ENCODE measurements around the gene MALAT1. TPM values are rescaled to one million over a fixed set of nuclear protein-coding genes. Genes with fewer than 3 reads are reported as not detected.
"Not testable (repeated sequence)": the region's sequence is repeated elsewhere in the genome, so short reads cannot be mapped to it uniquely, and the experiment has no call there.

MALAT1 gene
- polyA plus RNA-seq, 5 donors: 547 to 979 (median 604) TPM

DNA sequence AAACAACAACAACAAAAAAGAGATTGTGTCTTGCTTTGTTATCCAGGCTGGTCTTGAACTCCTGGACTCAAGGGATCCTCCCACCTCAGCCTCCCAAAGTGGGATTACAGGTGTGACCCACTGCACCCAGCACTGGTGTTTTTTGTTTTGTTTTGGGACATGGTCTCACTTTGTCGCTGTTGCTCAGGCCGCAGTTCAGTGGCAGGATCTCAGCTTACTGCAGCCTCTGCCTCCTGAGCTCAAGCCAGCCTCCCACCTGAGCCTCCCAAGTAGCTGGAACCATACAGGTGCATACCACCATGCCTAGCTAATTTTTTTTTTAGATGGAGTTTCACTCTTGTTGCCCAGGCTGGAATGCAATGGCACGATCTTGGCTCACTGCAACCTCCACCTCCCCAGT, 13.5 kb downstream of the MALAT1 start:
- DNase-seq: not testable (repeated sequence)

DNA sequence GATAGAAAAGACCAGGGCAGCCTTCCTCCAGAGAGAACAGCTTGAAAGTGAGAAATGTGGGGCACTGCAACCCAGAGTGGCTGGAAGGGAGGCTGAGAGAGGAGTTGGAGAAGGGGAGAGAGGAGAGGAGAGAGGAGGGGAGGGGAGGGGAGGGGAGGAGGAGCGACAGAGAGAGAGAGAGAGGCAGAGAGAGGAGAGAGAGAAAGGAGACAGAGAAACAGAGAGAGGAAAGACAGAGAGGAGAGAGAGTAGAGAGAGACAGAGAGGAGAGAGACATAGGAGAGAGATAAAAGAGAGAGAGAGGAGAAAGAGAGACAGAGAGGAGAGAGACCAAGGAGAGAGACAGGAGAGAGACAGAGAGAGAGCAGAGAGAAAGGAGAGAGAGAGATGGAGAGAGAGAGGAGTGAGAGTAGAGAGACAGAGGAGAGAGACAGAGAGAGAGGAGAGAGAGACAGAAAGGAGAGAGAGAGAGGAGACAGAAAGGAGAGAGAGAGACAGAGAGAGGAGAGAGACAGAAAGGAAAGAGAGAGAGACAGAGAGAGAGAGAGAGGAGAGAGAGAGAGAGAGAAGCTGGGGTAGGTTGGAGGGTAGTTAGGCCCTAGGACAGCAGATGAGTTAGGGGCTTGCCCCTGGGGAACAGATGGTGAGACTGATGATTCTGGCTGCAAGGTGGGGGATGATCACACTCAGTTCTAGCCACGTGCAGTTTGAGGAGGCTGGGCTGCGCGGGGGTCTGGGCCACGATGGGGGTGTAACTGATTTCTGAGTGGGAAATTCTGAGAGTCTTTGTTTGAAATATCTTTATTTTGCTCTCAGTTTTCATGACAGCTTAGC, 17.5 kb downstream of the MALAT1 start:
- DNase-seq: no peak

DNA sequence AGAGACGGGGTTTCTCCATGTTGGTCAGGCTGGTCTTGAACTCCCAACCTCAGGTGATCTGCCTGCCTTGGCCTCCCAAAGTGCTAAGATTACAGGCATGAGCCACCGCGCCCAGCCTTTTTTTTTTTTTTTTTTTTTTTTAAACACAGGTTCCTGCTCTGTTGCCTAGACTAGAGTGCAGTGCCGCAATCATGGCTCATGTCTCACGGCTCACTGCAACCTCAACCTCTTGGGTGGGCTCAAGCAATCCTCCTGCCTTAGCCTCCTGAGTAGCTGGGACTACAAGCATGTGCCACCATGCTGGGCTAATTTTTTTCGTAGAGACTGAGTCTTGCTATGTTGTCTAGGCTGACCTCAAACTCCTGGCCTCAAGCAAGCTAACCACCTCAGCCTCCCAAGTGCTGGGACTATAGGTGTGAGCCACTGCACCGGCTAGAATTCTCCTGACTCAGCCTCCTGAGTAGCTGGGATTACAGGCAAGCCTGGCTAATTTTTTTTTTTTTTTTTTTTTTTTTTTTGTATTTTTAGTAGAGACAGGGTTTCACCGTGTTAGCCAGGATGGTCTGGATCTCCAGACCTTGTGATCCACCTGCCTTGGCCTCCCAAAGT, 20.2 kb downstream of the MALAT1 start:
- DNase-seq: not testable (repeated sequence)

DNA sequence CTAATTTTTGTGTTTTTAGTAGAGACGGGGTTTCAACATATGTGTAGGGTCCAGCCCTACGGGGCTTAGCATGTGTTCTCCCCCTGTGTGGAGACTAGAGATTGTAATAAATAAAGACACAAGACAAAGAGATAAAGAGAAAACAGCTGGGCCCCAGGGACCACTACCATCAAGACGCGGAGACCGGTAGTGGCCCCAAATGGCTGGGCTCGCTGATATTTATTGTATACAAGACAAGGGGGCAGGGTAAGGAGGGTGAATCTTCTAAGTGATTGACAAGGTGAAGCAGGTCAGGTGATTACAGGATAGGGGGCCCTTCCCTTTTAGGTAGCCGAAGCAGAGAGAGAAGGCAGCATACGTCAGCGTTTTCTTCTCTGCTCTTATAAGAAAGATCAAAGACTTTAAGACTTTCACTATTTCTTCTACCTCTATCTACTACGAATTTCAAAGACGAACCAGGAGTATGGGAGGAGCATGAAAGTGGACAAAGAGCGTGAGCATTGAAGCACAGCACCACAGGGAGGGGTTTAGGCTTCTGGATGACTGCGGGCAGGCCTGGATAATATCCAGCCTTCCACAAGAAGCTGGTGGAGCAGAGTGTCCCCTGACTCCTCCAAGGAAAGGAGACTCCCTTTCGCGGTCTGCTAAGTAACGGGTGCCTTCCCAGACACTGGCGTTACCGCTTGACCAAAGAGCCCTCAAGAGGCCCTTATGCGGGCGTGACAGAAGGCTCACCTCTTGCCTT, 23.1 kb downstream of the MALAT1 start:
- not testable (repeated sequence) for DNase-seq

DNA sequence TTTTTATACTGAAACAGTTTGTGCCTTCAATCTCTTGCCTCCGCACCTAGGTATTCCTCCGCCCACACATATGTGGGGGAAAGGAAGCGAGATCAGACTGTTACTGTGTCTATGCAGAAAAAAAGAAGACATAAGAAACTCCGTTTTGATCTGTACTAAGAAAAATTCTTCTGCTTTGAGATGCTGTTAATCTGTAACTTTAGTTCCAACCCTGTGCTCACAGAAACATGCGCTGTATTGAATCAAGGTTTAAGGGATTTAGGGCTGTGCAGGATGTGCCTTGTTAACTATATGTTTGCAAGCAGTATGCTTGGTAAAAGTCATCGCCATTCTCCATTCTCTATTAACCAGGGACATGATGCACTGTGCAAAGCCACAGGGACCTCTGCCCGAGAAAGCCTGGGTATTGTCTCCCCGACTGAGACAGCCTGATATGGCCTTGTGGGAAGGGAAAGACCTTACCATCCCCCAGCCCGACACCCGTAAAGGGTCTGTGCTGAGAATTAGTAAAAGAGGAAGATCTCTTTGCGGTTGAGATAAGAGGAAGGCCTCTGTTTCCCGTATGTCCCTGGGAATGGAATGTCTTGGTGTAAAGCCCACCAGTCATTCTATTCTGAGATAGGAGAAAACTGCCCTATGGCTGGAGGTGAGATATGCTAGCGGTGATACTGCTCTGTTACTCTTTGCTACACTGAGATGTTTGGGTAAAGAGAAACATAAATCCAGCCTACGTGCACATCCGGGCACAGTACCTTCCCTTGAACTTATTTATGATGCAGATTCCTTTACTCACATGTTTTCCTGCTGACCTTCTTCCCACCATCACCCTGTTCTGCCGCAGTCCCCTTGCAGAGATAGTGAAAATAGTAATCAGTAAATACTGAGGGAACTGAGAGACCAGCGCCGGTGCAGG, 24.1 kb downstream of the MALAT1 start:
- DNase-seq: not testable (repeated sequence)

DNA sequence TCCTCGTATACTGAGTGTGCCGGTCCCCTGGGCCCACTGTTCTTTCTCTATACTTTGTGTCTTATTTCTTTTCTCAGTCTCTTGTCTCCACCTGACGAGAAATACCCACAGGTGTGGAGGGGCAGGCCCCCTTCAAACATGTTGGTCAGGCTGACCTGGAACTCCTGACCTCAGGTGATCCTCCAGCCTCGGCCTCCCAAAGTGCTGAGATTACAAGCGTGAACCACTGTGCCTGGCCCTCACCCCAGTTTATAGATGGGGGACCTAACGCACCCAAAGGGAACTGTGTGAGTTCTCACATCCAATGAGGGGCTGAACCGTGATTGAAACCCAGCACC, 24.8 kb downstream of the MALAT1 start:
- DNase-seq: not testable (repeated sequence)

DNA sequence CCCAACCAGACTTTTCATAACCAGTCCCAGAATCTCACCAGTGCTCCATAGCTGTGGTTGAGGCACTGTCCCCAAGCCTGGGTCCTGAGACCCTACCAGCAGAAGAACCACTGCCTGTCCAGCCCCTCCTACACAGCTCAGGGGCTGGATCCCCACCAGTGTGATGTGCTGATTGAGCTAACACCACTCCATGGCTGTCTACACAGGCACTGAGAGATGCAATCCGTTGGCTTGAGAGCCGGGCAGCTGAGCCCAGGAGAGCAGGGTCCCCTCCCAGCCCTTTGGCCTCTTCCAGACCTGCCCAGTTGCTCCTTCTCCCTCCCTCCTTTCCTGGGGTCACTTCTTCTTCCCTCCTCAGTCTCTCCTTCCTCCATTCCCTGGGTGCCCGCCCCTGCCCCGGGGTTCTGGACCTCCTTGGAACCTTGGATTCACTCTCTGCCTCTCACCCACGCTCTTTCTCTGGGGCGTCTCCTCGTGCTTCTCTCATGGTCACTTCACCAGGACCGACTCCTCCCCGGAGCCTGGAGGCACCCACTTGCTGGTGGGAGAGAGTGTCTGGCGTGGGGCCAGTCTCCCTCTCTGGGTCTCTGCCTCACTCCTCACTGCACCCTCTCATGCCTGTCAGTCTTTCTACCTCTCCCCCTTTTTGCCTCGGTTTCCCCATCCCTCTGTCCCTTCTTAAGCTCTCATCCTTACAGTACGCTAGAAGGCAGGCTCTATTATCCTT, 25.3 kb downstream of the MALAT1 start:
- DNase-seq: no peak

DNA sequence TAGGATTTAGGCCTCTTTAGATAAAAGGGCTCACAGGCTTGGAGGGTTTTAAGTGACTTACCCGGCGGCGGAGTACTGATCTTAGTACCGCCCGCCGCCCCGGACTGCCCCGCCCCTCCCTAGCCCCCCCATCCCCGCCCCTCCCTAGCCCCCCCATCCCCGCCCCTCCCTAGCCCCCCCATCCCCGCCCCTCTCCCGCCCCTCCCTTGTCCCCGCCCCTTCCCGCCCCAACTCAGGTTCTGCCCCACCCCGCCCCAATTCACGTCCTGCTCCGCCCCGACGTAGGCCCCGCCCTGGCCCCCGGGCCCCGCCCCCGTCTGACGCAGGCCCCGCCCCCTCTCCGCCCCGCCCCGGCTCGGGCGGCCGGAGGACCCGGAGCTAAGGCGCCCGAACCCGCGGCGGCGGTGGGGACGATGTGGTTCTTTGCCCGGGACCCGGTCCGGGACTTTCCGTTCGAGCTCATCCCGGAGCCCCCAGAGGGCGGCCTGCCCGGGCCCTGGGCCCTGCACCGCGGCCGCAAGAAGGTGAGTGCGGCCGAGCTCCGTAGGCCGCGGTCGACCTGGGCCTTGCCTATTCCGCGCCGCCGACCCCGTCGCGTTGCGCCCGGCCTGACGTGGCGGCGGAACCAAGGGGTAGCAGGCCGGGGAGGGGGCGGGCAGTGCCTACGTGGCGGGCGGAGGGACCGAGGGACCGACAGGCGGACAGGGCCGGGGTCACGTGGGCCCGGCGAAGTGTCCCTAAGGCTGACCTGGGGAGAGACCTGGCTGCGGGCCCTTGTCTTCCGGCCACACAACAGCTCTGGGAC, 26.1 kb downstream of the MALAT1 start, which contains the start of gene SCYL1:
Gene SCYL1, plus strand, starts transcription at position 343 of the 805 bp plus-strand sequence. Its CDS starts 71 bp downstream, at position 414.
- peak; percentile 72 to 81 for DNase-seq

DNA sequence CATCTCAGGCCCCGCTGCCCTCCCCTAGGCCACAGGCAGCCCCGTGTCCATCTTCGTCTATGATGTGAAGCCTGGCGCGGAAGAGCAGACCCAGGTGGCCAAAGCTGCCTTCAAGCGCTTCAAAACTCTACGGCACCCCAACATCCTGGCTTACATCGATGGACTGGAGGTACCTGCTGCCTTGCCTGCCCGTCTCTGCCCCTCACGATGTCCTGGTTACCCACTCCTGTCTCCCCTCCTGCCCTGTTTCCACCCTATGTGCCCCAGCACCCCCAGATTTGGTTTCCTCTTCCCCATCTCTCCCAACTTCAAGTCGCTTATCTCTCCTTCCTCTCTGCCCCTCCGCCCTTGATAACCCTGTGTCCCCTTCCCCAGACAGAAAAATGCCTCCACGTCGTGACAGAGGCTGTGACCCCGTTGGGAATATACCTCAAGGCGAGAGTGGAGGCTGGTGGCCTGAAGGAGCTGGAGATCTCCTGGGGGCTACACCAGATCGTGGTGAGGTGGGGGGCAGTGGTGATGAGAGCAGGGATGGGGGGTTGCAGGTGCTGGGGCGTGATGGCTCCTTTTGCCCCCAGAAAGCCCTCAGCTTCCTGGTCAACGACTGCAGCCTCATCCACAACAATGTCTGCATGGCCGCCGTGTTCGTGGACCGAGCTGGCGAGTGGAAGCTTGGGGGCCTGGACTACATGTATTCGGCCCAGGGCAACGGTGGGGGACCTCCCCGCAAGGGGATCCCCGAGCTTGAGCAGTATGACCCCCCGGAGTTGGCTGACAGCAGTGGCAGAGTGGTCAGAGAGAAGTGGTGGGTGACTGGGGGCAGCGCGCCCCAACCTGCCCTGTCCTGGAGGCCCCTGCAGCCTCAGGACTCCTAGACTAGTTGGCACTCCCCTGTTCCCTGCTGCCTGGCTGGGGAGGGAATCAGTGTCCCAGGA, 27.0 kb downstream of the MALAT1 start:
- no peak for DNase-seq

DNA sequence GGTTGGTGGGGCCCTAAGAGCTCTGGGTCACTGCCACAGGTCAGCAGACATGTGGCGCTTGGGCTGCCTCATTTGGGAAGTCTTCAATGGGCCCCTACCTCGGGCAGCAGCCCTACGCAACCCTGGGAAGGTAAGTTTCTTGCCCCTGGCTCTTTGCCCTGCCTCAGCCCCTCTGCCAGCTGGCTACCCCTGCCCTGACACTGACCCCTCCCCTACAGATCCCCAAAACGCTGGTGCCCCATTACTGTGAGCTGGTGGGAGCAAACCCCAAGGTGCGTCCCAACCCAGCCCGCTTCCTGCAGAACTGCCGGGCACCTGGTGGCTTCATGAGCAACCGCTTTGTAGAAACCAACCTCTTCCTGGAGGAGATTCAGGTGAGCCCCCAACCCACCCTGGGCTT, 27.9 kb downstream of the MALAT1 start:
- no peak for DNase-seq

DNA sequence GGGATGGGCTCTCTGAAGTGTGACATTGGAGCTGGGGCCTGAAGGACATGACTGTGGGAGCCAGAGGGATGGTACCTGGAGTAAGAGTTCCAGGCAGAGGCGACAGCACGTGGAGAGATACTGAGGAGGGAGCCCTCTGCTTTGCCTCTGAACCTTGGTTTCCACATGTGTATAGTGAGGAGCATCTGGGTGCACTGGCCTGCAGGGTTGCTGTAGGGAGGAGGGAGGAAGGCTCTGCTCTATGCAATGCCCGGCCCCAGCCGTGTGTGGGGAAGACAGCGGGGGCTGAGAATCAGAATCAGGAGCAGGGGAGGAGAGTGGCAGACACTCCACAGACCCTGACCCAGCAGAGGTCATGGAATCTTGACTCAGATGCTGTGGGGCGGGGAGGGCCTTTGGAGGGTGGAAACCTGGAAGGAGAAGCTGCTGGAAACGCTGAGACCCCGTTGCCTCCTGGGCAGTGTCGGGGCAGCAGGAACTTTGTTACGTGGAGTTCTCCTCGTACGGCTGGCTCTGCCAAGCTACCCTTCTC, 30.0 kb downstream of the MALAT1 start:
- DNase-seq: no peak

DNA sequence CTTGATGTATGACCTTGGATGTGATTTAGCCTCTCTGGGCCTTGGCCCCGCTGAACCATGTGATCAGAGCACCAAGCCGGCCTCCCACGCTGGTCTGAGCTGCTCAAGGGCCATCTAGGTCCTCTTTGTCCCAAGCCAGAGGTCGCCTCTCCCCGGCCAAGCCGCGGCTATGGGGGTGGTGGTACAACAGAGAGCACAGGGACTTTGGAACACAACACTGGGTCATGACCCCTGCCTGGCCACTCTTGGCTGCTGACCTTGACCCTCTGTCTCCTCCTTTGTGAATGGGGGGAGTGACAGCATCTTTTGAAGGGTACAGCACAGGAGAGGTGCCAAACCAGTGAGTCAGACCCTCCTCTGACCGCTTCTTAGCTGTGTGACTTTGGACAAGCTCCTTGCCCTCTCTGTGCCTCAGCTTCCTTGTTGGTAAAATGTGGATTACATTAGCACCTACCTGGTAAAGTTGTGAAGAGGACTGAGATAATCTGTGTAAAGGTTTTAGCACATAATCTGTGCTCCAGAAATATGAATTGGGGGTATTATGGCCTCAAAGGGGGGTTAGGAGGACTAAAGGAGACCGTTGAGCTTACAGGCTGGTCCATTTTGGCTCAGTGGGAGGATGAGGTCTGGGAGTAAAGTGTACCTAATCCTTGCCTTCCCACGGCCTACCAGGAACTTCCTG, 30.8 kb downstream of the MALAT1 start:
- DNase-seq: no peak

DNA sequence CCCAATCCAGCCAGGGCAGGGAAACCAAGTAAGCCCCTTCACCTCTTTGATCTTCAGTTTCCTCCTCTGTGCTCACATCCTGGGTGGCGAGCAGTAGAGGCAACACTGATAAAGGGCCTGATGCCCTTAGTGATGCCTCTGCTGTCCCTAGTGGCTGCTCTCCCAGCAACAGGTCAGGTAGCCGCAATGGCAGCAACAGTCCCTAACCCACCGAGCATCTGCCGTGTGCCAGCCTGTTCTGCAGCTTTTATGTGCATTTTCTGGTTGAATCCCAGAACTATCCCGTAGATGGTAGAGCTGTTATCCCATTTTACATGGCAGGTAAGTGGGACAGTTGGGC, 31.3 kb downstream of the MALAT1 start:
- no peak for DNase-seq

DNA sequence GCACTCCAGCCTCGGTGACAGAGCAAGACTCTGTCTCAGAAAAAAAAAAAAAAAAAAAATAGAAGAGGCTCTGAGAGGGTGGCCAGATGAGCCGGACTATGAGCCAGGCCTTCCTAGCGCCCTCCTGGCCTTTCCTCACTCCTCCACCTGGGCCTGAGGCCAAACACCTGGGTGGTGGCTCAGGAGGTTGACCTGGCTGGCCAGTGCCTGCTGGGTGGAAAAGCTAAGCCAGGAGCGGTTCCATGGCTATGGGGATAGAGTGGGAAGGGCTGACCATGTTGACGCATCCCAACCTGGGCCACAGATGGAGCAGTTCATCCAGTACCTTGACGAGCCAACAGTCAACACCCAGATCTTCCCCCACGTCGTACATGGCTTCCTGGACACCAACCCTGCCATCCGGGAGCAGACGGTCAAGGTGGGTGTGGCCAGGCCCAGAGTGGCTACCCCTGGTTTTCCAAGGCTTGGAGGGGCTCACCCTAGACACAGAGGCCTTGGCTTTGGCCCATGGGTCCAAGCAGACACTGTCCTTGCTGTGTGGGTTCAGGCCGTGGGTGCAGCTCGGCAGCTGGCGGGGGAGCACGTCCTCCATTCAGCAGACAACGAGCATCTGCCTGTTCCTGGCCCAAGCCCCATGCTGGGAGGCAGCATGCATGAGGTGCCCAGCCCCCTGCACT, 33.7 kb downstream of the MALAT1 start:
- DNase-seq: no peak

DNA sequence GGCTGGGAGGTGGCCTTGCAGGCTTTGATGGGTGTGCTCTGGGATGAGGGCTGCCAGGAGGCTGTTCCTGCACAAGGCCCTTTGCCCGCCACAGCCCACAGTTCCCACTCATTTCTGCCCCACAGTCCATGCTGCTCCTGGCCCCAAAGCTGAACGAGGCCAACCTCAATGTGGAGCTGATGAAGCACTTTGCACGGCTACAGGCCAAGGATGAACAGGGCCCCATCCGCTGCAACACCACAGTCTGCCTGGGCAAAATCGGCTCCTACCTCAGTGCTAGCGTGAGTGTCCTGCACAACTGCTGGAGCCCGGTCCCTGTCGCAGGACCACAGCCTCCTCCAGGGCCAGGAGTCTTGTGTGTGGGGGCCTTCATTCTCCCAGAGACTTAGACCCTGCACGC, 36.3 kb downstream of the MALAT1 start:
- no peak for DNase-seq

DNA sequence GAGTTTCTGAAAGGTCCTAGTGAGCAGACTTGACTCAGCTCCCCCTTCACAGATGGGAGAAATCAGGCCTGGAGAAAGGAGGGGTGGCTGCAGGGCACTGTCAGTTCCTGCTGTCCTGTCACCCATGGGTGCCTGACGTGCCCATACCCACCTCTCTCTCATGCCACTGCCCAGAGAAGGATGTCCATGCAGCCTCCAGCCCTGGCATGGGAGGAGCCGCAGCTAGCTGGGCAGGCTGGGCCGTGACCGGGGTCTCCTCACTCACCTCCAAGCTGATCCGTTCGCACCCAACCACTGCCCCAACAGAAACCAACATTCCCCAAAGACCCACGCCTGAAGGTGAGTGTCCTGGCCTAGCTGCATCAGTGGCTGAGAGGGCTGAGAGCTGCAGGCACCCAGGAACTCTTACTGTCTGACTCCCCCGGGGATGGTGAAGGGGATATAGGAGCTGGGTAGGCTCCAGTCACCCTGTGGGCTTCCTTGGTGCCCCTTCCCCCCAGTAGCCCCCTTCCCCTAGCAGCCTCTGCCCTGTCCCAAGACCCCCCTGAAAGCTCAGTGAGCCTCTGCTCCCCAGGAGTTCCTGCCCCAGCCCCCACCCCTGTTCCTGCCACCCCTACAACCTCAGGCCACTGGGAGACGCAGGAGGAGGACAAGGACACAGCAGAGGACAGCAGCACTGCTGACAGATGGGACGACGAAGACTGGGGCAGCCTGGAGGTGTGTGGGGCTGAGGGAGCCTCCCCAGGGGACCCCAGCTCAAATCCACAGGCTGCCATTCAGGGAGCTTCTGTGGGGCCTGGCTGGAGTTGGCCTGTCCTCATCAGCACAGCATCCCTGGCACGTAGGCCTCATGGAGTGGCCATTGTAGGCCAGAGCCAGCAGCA, 37.8 kb downstream of the MALAT1 start:
- no peak for DNase-seq

DNA sequence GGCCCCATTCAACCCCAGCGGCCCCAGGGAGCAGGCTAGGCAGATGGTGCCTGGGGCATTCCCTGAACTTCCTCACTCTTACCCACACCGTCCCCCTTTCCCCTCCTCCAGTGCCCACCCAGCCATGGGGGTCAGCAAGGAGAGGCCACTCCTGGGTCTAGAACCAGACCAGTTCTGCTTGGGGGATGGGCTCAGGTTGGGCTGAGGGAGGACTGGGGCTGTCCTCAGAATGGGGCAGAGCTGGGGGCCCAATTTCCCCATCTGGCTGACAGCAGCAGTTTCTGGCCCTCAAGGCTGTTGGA, 38.4 kb downstream of the MALAT1 start:
- DNase-seq: no peak

Measured in right lung (tissue), 5 donors.